ENCODE measurements around the gene PBXIP1. TPM values are rescaled to one million over a fixed set of nuclear protein-coding genes. Genes with fewer than 3 reads are reported as not detected.
A peak's percentile ranks its signal among the peaks of the same experiment; 100 is the strongest.

Gene PBXIP1
- polyA plus RNA-seq, 1 experiment, result 83.1 TPM

GRCh38 chr1:154906621-154907081 lies 49.2 kb downstream of the PBXIP1 start:
- Histone ChIP-seq H3K27me3 (ENCODE audit: control insufficient read depth, insufficient read depth, low read length) (no peaks in the 10 kb centered on the region; the same call in 1 of the 2 replicates), H3K4me3 (ENCODE audit: low read depth, low read length) (no peak overlapping the region), H3K36me3 (ENCODE audit: control insufficient read depth, insufficient read depth, low read length) (no peaks in the 10 kb centered on the region)
- DNase-seq (ENCODE audit: low read depth), result no peak
- peak; percentile 42 for TF ChIP-seq CTCF (IDR thresholded peaks at IDR 0.05; ENCODE audit: insufficient read depth, low read depth, low read length)
- ChIA-PET CTCF (interaction anchor here (0.6 to 1.8 kb wide), 4 partner anchors 10 to 111 kb away, joined by 3 to 6 read pairs (median 4); no protein-coding TSS in a partner anchor), POLR2A (no interaction called here)

GRCh38 chr1:154902938-154903566 lies 52.8 kb downstream of the PBXIP1 start:
- POLR2A ChIA-PET, result no interaction called here
- DNase-seq (ENCODE audit: low read depth), result no peak
- CTCF ChIA-PET, result interaction anchor here (0.6 kb wide), 1 partner anchor 25 kb away, joined by 3 read pairs; no protein-coding TSS in a partner anchor
- Histone ChIP-seq H3K27me3 (ENCODE audit: control insufficient read depth, insufficient read depth, low read length) (no peaks in the 10 kb centered on the region), H3K4me3 (ENCODE audit: low read depth, low read length) (no peak overlapping the region), H3K36me3 (ENCODE audit: control insufficient read depth, insufficient read depth, low read length) (no peaks in the 10 kb centered on the region)
- TF ChIP-seq CTCF (IDR thresholded peaks at IDR 0.05; ENCODE audit: insufficient read depth, low read depth, low read length), result no peak

DNA sequence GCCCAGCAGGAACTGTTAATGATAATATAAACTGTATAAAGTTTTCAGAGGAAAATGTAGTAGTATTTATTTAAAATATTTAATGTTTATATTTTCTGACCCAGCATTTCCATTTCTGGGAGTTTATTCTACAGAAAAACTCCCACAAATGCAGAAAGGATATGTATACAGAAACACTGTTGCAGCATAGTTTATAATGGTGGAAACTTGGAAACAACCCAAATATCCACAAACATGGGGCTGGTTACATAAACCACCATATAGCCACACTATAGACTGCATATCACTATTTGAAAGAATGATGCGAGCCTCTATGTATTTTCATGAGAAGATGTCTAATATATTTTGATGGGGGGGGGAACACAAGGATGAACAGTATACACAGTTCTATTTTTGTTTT lies 54.3 kb downstream of the PBXIP1 start:
- ChIA-PET CTCF (interaction anchor here (0.6 kb wide), 1 partner anchor 532 kb away, joined by 4 read pairs; no protein-coding TSS in a partner anchor), POLR2A (interaction anchor here (0.6 kb wide), 1 partner anchor 575 kb away, joined by 3 read pairs; no protein-coding TSS in a partner anchor)
- Histone ChIP-seq H3K27me3 (ENCODE audit: control insufficient read depth, insufficient read depth, low read length) (no peaks in the 10 kb centered on the region; the same call in none of the 2 replicates), H3K4me3 (ENCODE audit: low read depth, low read length) (no peak overlapping the region), H3K36me3 (ENCODE audit: control insufficient read depth, insufficient read depth, low read length) (no peaks in the 10 kb centered on the region)
- no peak for TF ChIP-seq CTCF (IDR thresholded peaks at IDR 0.05; ENCODE audit: insufficient read depth, low read depth, low read length)
- DNase-seq (ENCODE audit: low read depth), result no peak

- ChIA-PET POLR2A (no interaction called here), CTCF (no interaction called here)
- no peak for TF ChIP-seq CTCF (IDR thresholded peaks at IDR 0.05; ENCODE audit: insufficient read depth, low read depth, low read length)
- Histone ChIP-seq H3K4me3 (ENCODE audit: low read depth, low read length) (no peak overlapping the region), H3K27me3 (ENCODE audit: control insufficient read depth, insufficient read depth, low read length) (peaks cover 6% of the 10 kb centered on the region), H3K36me3 (ENCODE audit: control insufficient read depth, insufficient read depth, low read length) (no peaks in the 10 kb centered on the region)
- DNase-seq (ENCODE audit: low read depth), result no peak
These were observed 56.9 kb downstream of the PBXIP1 start for GRCh38 chr1:154899041-154899440.

- DNase-seq (ENCODE audit: low read depth), result no peak
- no peak overlapping the region for H3K4me3 ChIP-seq (ENCODE audit: low read depth, low read length)
- ChIA-PET CTCF (interaction anchor here (0.6 to 2.4 kb wide), 2 partner anchors 18 to 96 kb away, joined by 4 to 10 read pairs; partner anchors contain the start of gene LENEP), POLR2A (no interaction called here)
- H3K36me3 ChIP-seq (ENCODE audit: control insufficient read depth, insufficient read depth, low read length), result no peaks in the 10 kb centered on the region
- TF ChIP-seq CTCF (IDR thresholded peaks at IDR 0.05; ENCODE audit: insufficient read depth, low read depth, low read length), result no peak
- H3K27me3 ChIP-seq (ENCODE audit: control insufficient read depth, insufficient read depth, low read length), result peaks cover 6% of the 10 kb centered on the region
These were observed 59.1 kb downstream of the PBXIP1 start for GRCh38 chr1:154896771-154897286.

Data from BJ (cell line).